GM18502 (cell line): Measurements from ENCODE around the gene TOMM22.

Source experiments
- ATAC-seq: cut with Tn5 transposase; IDR thresholded peaks from one replicate; pipeline ENCODE4 v1.9.1; 2021; ENCODE audit warnings: mild to moderate bottlenecking; ENCODE audit not compliant: unreplicated experiment, poor library complexity

Gene TOMM22

DNA sequence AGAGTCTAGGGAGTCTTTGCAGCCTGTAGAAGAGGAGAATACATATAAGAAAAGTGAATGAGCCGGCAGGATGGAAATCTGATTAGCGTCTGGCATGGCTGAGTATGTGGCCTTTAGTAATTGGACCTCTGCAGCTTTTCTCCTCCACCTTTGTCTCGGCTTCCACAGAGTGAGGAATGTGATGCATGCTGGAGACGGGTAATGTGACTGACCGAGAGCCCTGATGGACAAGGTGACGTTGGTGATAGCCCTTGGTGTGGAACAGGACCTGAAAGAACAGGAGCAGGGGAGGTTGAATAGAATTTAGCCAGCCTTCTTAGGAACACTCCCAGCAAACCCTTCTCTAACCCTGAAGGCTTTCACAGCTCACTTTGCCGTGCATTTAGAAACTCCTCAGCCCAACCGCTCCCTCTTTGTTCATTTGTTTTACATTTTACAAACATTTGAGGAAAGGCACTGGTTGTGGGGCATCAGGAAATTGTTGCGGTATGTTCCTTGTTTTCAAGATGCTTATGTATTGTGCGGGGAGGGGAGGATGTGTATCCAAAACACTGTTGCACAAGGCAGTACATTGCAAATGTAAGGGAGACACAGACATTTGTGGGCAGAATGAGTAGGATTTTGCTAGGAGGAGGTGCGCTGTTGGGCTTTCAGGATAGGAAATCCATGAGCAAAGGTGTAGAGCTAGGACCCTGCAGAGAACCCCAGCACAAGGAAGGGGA is 30.9 kb downstream of the TOMM22 start:
- ATAC-seq, result no peak

DNA sequence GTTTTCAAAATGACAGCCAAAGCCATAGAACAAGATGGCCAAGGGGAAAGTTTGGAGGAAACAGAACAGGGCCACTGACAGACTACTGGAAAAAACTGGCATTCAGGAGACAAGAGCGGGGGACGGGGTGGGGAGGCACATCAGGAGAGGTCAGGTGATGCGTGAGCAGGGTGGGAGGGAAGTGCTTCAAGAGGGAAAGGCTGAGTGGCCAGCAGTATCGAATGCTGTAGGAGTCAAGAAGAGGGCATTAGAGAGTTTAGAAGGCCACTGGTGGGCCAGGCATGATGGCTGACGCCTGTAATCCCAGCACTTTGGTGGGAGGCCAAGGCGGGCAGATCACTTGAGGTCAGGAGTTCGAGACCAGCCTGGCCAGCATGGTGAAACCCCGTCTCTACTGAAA is 32.2 kb downstream of the TOMM22 start:
- no peak for ATAC-seq

DNA sequence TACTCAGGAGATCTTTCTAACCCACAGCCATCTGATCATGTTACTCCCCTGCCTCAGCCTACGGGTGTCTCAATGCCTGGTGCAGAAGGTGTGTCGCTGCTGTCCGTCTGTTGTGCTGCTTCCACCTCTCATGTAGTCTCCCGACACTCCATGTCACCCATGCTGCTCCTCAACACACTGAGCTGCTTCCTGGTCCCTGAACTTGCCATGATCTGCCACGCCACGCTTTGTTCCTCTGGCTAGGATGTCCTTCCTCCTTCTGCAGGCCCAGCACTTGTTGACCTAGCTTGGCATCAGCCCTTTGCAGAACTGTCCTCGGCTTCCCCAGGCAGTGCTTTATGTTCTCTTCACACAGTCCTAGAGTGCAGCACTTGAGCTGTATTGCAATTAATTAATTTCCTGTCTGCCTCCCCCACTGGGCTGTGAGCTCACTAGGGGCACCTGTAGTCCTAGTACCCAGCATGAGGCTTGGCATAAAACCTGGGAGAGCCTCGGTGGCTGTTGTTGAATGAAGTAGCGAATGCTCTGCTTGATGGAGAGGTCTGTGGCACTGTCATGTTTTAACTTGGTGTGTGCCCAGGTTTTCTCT is 33.5 kb downstream of the TOMM22 start:
- ATAC-seq, result no peak

DNA sequence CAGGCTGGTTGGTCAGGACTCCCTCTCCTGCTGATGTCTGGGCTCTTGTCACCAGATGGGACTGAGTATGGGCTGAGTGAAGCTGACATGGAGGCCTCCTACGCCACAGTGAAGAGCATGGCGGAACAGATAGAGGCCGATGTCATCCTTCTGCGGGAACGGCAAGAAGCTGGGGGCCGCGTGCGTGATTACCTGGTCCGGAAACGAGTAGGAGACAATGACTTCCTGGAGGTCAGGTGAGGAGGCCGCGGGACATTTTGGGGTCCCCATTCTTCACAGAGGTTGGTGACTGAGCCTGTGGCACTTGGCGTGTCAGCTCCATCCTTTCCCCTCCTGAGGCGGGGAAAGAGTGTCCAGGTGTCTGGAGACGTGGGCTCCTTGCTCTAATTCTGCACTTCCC is 34.1 kb downstream of the TOMM22 start:
- no peak for ATAC-seq

DNA sequence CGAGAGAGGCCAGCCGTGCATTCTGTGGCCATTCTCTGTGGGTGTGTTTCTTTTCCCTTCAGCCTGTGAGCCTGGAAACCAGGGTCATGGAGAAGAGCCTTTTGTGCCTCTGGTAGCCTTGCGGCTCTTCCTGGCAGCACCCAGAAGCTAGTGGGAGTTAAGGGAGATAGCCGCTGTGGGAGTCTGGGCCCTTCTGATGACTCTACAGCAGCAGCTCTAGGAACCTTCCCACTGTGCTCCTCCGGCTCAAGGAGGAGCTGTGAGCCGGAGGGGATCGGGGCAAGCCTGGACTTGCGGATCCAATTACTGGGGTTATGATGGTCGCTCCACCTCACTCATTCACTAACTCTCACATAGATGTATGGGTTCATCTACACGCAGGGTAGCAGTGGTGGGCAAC is 34.5 kb downstream of the TOMM22 start:
- ATAC-seq, result no peak

DNA sequence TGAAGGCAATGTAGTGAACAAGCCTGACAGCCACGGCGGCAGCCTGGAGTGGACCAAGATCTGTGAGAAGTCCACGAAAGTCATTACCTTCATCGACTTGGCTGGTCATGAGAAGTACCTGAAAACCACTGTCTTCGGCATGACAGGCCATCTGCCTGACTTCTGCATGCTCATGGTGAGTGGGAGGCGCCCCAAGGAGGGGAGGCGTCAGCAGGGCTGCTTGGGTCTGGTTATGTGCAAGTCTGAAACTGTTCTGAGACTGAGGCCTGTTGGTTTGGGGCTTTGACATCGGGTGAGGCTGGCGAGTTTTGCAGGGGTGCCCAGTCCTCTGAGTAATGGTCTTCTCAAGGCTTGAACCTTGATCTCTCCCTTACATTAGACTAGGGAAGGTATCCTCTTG is 35.1 kb downstream of the TOMM22 start:
- no peak for ATAC-seq

DNA sequence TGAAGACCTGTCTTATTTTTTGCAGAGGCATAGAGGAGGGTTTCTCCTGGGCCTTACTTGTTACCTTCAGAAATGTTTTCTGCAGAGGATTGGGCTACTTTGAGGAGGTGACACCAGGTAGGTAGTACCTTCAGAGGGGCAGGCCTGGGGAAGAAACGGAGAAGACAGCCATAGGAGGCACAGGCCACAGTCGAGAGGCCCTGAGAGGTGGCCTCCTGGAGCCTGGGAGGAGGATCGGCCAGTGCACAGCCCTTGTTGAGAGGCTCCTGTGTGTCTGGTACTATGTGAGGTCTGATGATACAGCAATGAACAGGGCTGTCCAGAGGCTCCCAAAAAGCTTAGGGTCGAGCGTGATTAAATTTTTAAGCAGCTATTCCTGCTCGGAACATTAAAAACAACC is 35.5 kb downstream of the TOMM22 start:
- ATAC-seq, result no peak

DNA sequence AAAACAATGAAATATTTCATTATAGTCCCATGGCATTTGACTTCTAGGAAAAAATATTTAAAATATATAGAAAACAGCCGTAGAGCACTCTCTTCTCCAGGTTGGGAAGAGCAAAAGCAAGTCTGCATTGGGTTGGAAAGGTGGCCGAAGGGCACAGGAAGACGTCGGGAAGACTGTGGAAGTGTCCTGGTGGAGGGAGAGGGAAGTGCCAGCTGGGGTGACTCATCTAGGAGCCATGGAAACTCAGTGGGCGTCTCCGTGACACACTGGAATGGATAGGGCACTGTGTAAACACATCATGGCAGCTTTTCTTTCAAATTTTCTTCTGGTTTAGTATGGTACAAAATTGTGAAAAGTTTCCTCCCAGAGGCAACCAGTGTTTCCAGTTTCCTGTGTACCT is 36.7 kb downstream of the TOMM22 start:
- ATAC-seq, result no peak

DNA sequence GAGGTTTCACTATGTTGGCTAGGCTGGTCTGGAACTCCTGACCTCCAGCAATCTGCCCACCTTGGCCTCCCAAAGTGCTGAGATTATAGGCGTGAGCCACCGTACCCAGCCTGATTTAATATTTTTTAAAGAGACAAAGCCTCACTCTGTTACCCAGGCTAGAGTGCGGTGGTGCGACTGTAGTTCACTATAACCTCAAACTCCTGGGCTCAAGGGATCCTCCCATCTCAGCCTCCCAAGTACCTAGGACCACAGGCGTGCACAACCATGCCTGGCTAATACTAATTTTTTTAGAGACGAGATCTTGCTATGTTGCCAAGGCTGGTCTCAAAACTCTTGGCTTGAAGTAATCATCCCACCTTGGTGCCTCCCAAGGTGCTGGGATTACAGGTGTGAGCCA is 37.4 kb downstream of the TOMM22 start:
- ATAC-seq, result no peak

DNA sequence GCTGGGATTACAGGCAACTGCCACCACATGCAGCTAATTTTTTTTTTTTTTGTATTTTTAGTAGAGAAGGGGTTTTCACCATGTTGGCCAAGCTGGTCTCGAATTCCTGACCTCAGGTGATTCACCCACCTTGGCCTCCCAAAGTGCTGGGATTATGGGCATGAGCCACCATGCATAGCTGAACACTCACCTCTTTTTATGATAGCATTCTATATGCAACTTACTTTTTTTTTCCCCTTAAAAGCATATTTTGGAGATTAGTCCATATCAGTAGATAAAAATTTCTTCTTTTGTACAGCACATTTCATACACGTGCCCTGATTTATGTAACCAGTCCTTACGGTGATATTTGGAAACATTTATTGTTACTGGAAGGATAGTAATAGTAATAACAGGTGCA is 38.6 kb downstream of the TOMM22 start:
- no peak for ATAC-seq

DNA sequence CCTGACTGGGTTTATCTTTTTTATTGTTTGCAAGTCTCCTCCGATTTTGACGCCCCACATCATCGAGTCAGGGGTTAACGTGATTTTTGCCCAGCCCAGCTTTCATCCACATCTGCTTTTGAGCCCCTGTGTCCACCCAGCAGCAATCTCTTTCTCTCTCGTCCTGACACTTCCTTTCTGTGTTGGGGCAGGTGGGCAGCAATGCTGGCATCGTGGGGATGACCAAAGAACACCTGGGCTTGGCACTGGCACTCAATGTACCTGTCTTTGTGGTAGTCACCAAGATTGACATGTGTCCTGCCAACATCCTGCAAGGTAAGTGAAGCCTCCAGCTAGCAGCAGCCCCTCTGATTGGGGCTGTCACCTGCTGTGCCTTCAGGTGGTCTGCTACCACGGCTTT is 39.8 kb downstream of the TOMM22 start:
- no peak for ATAC-seq

DNA sequence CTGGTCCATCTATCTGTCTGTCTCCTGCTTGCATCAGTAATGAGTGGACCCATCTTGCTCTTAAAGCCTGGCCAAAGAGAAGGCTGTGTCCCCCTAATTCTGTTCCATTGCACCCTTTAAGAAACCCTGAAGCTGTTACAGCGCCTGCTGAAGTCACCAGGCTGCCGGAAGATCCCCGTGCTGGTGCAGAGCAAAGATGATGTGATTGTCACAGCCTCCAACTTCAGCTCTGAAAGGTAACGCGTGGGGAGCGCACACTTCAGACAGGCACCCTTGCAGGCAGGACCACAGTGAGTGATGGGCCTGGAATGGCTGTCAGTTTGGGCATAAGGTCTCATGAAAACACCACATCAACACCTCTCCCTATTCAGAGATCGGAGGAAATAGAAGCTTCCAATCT is 42.4 kb downstream of the TOMM22 start:
- ATAC-seq, result no peak

DNA sequence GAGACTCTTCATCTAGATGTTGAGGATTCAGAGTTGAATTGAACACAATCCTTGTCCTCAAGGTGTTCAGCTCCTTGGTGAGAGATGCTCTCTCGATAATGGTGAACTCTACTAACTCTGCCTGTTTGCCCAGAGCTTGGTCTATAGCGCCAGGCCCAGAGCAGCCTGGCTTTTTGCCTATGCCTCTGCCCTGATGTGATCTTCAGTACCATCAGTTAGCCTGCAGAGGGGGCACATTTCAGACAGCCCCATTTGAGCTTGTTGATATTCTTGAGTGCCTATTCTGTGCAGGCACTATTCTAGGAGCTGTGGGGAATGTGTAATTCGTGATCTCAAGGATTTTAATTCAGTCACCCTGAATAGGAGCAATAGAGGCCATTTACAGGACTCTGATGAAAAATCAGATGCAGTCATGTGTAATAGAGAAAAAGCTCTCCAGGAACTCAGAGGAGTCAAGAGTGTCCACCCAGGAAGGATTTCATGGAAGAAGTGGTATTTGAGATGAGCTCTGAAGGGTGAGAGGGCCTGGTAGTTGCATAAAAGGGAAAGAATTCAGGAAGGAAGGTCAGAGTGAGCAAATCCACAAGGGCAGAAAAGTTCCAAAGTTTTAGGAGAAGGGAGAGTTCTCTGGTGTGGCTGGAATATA is 43.3 kb downstream of the TOMM22 start:
- ATAC-seq, result no peak

DNA sequence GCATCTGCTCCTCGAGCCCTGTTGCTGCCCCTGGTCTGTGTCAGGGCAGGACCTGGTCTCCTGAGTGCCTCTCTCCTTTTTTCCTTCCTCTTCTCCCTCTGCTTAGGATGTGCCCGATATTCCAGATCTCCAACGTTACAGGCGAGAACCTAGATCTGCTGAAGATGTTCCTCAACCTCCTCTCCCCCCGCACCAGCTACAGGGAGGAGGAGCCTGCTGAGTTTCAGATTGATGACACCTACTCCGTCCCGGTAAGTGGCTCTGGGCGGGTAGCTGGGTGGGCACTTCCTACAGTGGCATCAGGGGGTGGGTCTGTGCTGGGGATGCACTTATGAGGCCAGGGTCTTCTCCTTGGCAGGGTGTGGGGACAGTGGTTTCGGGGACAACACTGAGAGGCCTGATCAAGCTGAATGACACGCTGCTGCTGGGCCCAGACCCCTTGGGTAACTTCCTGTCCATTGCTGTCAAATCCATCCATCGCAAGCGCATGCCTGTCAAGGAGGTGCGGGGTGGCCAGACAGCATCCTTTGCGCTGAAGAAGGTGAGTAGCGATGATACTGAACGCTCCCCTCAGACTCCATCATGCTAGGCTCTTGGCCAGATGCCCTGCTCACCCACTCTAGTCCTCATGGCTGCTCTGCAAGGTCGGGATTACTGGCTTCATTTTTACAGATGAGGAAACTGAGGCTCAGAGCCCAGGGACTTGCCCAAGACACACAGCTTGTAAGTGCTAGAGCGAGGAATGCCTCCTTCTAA is 44.3 kb downstream of the TOMM22 start:
- no peak for ATAC-seq

DNA sequence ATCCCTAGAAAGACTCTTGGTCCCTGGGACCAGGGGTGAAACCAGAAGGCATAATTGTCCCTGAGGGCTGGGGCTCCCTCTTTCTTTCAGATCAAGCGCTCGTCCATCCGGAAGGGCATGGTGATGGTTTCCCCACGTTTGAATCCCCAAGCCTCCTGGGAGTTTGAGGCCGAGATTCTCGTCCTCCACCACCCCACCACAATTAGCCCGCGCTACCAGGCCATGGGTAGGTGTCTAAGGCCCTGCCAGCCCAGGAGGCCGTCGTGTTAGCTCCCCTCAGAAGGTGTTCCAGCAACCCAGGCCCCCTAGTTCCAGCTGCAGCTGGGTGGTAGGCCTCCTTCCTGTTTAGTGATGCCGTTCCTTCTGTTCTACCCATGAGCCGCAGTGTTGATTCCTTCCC is 45.4 kb downstream of the TOMM22 start:
- no peak for ATAC-seq

DNA sequence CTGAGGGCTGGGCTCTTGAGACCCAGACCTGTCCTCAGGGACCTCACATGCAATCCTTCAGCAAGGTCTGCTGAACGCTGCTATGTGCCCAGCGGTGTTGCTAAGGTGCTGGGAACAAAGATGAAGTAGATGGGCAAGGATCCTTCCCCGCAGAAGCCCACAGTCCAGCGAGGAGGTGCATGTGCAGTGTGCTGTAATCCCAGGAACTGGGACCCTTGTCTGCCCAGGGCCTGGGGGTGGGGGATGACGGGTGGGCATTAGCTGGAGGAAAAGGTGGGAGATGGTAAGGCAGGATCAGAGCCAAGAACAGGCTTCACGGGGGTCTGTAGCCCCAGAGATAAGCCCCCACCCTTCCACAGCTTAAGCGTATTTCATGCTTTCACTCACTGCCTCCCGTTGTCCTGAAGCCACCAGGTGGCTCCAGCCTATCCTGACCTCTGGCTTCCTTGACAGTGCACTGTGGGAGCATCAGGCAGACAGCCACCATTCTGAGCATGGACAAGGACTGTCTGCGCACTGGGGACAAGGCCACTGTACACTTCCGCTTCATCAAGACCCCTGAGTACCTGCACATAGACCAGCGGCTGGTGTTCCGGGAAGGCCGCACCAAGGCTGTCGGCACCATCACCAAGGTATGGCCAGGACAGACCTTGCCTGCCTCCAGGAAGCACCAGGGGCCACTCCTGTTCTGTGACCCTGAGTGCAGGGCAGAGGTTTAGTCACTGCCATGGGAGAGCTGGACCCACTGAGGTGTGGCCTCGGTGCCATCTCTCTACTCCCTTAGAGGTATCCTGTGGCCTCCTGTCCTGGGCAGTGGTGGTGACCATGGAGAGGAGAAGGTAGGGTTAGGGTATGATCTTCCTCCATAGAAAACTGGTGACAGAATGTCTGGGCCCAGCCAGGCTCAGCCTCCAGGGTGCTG is 46.0 kb downstream of the TOMM22 start:
- ATAC-seq, result no peak

DNA sequence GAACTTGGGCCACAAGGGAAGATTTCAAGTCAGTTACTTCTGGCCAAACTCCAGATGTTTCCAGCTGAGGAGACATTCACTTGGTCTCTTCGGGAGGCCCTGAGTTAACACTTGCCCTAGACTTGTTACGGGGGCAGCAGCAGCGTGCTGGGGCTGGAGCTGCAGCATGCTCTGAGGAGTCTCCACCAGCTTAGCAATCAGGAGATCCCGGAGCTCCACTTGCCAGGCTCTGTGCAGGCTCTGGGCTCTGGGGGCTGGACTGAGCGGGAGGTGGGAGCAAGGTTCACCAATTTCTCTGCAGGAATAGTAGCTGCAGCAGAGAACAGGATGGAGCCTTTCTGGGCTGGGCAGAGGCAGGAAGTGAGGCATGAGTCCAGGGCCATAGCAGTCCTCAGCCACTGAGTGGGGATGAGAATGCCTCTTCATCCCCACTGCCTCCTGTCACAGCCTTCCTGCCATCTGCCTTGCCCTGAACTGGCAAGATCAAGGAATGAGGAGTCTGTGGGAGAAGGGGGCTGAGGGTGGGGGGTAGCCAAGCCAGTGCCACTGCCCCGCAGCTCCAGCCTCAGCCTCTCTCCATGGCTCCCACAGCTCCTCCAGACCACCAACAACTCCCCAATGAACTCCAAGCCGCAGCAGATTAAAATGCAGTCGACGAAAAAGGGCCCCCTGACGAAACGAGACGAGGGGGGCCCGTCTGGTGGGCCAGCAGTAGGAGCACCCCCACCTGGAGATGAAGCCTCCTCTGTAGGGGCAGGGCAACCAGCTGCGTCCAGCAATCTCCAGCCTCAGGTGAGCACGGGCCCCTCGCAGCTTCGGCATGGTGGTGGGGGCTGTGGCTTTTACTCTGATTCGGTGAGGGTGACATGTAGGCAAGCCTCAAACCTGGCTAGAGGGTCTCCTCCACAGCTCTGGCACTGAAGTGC is 47.4 kb downstream of the TOMM22 start:
- ATAC-seq, result no peak

DNA sequence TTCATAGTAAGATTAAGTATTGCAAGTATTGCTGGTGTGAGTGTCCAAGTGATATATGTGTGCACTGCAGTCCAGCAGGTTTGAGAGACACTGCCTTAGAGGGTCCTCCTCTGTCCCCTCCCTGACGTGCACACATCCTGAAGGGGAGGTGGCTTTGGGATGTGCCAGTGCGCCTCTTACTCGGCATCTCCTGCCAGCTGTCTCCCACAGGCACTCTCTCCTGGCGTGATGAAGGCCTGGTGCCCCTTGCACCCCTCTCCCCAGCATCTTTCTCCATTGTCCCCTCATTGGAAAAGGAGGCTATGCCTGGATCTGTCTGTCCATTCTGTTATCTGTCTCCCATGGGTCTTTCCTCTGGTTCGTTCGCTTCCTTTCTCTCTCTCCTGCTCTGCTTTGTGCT is 48.2 kb downstream of the TOMM22 start:
- no peak for ATAC-seq

DNA sequence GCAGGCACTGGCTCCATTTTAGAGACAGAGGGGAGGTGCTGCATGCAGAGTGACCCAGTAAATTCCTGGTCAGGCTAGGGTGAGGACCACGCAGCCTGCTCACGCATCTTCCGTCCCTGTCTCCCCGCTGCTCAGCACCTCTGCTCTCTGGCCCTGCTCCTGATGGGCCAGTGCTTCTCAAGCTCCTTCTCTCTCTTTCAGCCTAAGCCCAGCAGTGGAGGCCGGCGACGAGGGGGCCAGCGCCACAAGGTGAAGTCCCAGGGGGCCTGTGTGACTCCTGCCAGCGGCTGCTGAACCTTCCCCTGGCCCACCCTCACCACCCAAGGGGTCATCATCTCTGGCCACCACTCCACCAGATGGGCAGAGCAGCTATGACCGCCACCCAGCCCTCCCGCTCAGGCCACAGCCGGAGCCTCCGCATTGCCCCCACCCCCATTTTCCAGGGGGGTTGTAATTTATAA is 48.7 kb downstream of the TOMM22 start:
- no peak for ATAC-seq
